Measurements from ENCODE around the gene SCN2A.
"Not testable (repeated sequence)": the region's sequence is repeated elsewhere in the genome, so short reads cannot be mapped to it uniquely, and the experiment has no call there.

Gene SCN2A

DNA sequence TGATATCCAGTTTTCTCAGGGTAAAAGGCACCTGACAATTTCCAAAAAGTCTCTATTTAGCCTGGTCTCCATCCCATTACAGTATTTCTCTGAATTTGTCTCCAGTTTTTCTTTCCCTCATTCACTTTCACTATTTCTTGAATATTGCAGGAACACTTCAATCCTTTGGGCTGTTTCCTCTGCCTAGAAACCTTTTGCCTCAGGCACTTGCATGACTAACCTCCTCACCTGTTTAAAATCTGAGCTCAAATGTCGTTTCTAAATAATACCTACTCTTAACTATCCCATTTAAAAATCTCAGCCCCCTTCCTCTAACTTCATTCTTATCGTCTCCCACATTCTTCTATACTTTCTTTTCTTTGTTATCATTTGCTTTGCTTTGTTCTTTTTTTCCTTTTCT lies 9.0 kb downstream of the SCN2A start:
- Histone ChIP-seq H3K36me3 (ENCODE audit: control insufficient read depth in 5 of 5, insufficient read depth in 5 of 5, low read length in 5 of 5) (no peaks in the 10 kb centered on the region), H3K4me1 (ENCODE audit: control insufficient read depth in 5 of 5, insufficient read depth in 5 of 5, low read length in 5 of 5) (no peaks in the 10 kb centered on the region), H3K27me3 (ENCODE audit: control insufficient read depth in 5 of 5, insufficient read depth in 4 of 5, low read length in 5 of 5) (no peaks in the 10 kb centered on the region), H3K4me3 (ENCODE audit: low read depth in 1 of 5, low read length in 5 of 5) (no peak overlapping the region), H3K9me3 (ENCODE audit: control insufficient read depth in 5 of 5, low read length in 5 of 5) (no peaks in the 10 kb centered on the region), H3K9ac (ENCODE audit: low read length in 5 of 5) (no peak overlapping the region), H3K27ac (ENCODE audit: low read depth, low read length) (no peak overlapping the region)

DNA sequence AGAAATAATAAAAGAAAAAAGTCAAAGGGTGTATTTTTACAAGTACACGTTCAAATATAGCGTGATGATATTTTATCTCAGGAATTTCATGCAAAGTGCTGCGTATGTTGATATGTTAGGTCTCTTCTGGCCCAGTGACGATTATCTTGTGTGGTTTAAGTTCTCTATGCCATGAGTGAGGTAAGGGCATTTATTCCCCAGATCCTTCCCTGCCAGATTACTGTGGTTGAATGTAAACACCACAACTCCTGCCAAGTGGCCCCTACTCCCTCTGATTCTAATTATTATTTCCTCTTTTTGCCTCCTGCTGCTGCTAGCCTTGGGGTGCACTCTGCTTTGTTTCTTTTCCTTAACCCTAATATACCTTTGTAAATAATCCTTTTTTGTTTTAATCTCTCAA lies 12.2 kb downstream of the SCN2A start:
- Histone ChIP-seq H3K4me1 (ENCODE audit: control insufficient read depth in 5 of 5, insufficient read depth in 5 of 5, low read length in 5 of 5) (no peaks in the 10 kb centered on the region), H3K27me3 (ENCODE audit: control insufficient read depth in 5 of 5, insufficient read depth in 4 of 5, low read length in 5 of 5) (no peaks in the 10 kb centered on the region), H3K36me3 (ENCODE audit: control insufficient read depth in 5 of 5, insufficient read depth in 5 of 5, low read length in 5 of 5) (no peaks in the 10 kb centered on the region), H3K27ac (ENCODE audit: low read depth, low read length) (no peak overlapping the region), H3K4me3 (ENCODE audit: low read depth in 1 of 5, low read length in 5 of 5) (no peak overlapping the region), H3K9ac (ENCODE audit: low read length in 5 of 5) (no peak overlapping the region), H3K9me3 (ENCODE audit: control insufficient read depth in 5 of 5, low read length in 5 of 5) (no peaks in the 10 kb centered on the region)

DNA sequence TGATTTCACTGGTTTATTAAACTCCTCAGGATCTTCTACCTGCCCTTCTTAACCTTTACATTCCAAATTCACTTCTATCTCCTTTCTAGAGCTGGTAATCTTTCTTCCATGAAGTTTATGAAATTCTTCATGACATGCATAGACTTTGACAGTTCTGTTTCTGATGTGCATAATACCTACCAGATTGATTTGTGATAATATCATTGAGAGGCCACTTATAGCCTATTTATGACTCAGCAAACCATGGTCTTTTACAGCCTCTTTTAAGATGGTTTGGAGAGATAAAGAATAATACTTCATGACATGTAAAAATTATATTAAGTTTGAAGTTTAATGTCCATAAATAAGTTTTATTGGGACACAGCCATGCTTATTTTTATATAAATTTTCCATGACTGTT lies 14.0 kb downstream of the SCN2A start:
- no peak overlapping the region for H3K27ac ChIP-seq (ENCODE audit: low read depth, low read length)
- H3K9me3 ChIP-seq (ENCODE audit: control insufficient read depth in 5 of 5, low read length in 5 of 5), result no peaks in the 10 kb centered on the region
- H3K9ac ChIP-seq (ENCODE audit: low read length in 5 of 5), result no peak overlapping the region
- no peaks in the 10 kb centered on the region for H3K4me1 ChIP-seq (ENCODE audit: control insufficient read depth in 5 of 5, insufficient read depth in 5 of 5, low read length in 5 of 5)
- no peaks in the 10 kb centered on the region for H3K27me3 ChIP-seq (ENCODE audit: control insufficient read depth in 5 of 5, insufficient read depth in 4 of 5, low read length in 5 of 5)
- H3K36me3 ChIP-seq (ENCODE audit: control insufficient read depth in 5 of 5, insufficient read depth in 5 of 5, low read length in 5 of 5), result no peaks in the 10 kb centered on the region
- H3K4me3 ChIP-seq (ENCODE audit: low read depth in 1 of 5, low read length in 5 of 5), result no peak overlapping the region

DNA sequence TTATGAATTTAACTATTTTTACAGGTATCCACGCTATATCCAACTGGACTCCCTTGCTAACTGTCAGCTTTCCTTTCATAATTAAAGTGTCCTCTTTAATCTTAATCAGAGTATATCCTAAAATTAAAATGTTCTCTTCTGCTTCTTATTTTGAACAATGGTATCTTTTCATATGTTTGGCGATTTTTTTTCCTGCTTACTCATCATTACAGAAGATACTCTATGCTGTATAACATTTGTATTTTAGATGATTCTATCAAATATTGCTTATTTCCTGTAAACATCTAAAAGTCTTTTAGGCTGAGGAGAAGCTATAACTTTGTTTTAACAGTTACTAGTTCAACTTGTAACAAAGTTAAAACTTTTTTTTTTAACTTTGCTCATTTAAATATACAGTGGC lies 17.4 kb downstream of the SCN2A start:
- H3K4me3 ChIP-seq (ENCODE audit: low read depth in 1 of 5, low read length in 5 of 5), result no peak overlapping the region
- no peaks in the 10 kb centered on the region for H3K4me1 ChIP-seq (ENCODE audit: control insufficient read depth in 5 of 5, insufficient read depth in 5 of 5, low read length in 5 of 5)
- no peaks in the 10 kb centered on the region for H3K27me3 ChIP-seq (ENCODE audit: control insufficient read depth in 5 of 5, insufficient read depth in 4 of 5, low read length in 5 of 5)
- H3K27ac ChIP-seq (ENCODE audit: low read depth, low read length), result no peak overlapping the region
- H3K36me3 ChIP-seq (ENCODE audit: control insufficient read depth in 5 of 5, insufficient read depth in 5 of 5, low read length in 5 of 5), result no peaks in the 10 kb centered on the region
- no peaks in the 10 kb centered on the region for H3K9me3 ChIP-seq (ENCODE audit: control insufficient read depth in 5 of 5, low read length in 5 of 5)
- no peak overlapping the region for H3K9ac ChIP-seq (ENCODE audit: low read length in 5 of 5)

DNA sequence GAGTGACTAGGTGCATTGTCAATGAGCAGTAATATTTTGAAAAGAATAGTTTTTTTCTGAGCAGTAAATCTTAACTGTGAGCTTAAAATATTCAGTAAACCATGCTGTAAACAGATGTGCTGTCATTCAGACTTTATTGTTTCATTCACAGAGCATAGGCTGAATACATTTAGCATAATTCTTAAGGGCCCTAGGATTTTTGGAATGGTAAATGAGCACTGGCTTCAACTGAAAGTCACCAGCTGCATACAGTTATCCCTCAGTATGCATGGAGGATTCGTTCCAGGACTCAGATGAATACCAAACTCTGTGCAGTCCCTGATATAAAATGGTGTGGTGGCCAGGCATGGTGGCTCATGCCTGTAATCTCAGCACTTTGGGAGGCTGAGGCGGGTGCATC lies 21.1 kb downstream of the SCN2A start:
- H3K9ac ChIP-seq (ENCODE audit: low read length in 5 of 5); H3K27me3 ChIP-seq (ENCODE audit: control insufficient read depth in 5 of 5, insufficient read depth in 4 of 5, low read length in 5 of 5); H3K36me3 ChIP-seq (ENCODE audit: control insufficient read depth in 5 of 5, insufficient read depth in 5 of 5, low read length in 5 of 5); H3K9me3 ChIP-seq (ENCODE audit: control insufficient read depth in 5 of 5, low read length in 5 of 5); H3K4me3 ChIP-seq (ENCODE audit: low read depth in 1 of 5, low read length in 5 of 5); H3K27ac ChIP-seq (ENCODE audit: low read depth, low read length); H3K4me1 ChIP-seq (ENCODE audit: control insufficient read depth in 5 of 5, insufficient read depth in 5 of 5, low read length in 5 of 5): not testable (repeated sequence)

DNA sequence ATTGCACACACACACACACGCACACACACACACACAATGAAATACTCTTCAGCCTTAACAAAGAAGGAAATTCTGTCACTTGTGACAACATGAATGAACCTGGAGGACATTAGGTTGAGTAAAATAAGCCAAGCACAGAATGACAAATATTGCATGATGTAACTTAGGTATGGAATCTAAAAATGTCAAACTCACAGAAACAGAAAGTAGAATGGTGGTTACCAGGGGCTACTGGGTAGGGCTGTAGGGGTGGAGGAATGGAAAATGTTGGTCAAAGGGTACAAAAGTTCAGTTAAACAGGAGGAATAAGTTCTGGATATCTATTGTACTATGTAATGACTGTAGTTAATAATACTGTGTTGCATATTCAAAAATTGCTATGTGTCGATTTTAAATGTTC lies 29.5 kb downstream of the SCN2A start:
- no peaks in the 10 kb centered on the region for H3K4me1 ChIP-seq (ENCODE audit: control insufficient read depth in 5 of 5, insufficient read depth in 5 of 5, low read length in 5 of 5)
- no peak overlapping the region for H3K4me3 ChIP-seq (ENCODE audit: low read depth in 1 of 5, low read length in 5 of 5)
- no peak overlapping the region for H3K27ac ChIP-seq (ENCODE audit: low read depth, low read length)
- no peak overlapping the region for H3K9ac ChIP-seq (ENCODE audit: low read length in 5 of 5)
- no peaks in the 10 kb centered on the region for H3K9me3 ChIP-seq (ENCODE audit: control insufficient read depth in 5 of 5, low read length in 5 of 5)
- H3K27me3 ChIP-seq (ENCODE audit: control insufficient read depth in 5 of 5, insufficient read depth in 4 of 5, low read length in 5 of 5), result no peaks in the 10 kb centered on the region
- H3K36me3 ChIP-seq (ENCODE audit: control insufficient read depth in 5 of 5, insufficient read depth in 5 of 5, low read length in 5 of 5), result no peaks in the 10 kb centered on the region

DNA sequence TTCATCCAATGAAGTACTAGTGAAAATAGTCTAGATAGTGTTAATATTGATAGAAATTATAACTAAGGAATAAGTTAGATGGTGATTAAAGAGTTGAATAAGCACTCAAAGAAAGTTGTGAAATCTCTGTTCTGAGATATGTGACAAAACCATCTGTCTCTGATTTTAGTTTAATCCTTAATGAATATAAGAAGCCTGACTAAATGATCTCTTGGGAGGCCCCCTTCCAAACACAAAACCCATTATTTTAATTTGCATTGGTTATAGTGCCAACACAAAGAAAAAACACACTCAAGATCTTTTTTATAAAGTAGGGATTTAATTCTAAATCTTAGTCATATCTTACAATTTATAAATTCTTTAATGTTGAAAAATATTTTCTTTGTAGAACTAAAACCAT lies 34.0 kb downstream of the SCN2A start:
- Histone ChIP-seq H3K4me3 (ENCODE audit: low read depth in 1 of 5, low read length in 5 of 5) (no peak overlapping the region), H3K4me1 (ENCODE audit: control insufficient read depth in 5 of 5, insufficient read depth in 5 of 5, low read length in 5 of 5) (peaks cover 0 to 9% (median 4%) of the 10 kb centered on the region in 5 donors), H3K27ac (ENCODE audit: low read depth, low read length) (no peak overlapping the region), H3K36me3 (ENCODE audit: control insufficient read depth in 5 of 5, insufficient read depth in 5 of 5, low read length in 5 of 5) (no peaks in the 10 kb centered on the region), H3K9ac (ENCODE audit: low read length in 5 of 5) (no peak overlapping the region), H3K9me3 (ENCODE audit: control insufficient read depth in 5 of 5, low read length in 5 of 5) (no peaks in the 10 kb centered on the region), H3K27me3 (ENCODE audit: control insufficient read depth in 5 of 5, insufficient read depth in 4 of 5, low read length in 5 of 5) (no peaks in the 10 kb centered on the region)

DNA sequence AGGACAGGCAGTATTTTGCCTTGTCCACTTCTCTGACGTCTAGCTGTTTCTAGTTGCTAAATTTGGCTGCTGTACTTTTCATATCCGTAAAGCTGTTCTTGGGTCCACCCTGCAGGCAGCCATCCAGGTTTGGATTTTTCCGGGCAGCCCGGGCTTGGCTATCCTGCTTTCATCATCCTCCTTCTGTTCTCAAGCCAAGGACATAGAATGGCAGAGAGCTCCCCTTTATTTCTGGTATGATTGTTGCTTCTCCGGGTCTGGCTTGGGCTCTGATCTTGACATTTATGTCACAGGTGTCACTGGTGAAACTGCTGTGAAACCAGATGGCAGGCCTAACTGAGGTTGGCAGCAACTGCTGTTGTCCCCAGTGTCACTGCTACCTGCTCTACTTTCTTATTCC lies 35.5 kb downstream of the SCN2A start:
- Histone ChIP-seq H3K9me3 (ENCODE audit: control insufficient read depth in 5 of 5, low read length in 5 of 5) (no peaks in the 10 kb centered on the region), H3K9ac (ENCODE audit: low read length in 5 of 5) (no peak overlapping the region), H3K4me3 (ENCODE audit: low read depth in 1 of 5, low read length in 5 of 5) (no peak overlapping the region), H3K36me3 (ENCODE audit: control insufficient read depth in 5 of 5, insufficient read depth in 5 of 5, low read length in 5 of 5) (no peaks in the 10 kb centered on the region), H3K27me3 (ENCODE audit: control insufficient read depth in 5 of 5, insufficient read depth in 4 of 5, low read length in 5 of 5) (no peaks in the 10 kb centered on the region), H3K4me1 (ENCODE audit: control insufficient read depth in 5 of 5, insufficient read depth in 5 of 5, low read length in 5 of 5) (peaks cover 0 to 9% (median 4%) of the 10 kb centered on the region in 5 donors), H3K27ac (ENCODE audit: low read depth, low read length) (no peak overlapping the region)

DNA sequence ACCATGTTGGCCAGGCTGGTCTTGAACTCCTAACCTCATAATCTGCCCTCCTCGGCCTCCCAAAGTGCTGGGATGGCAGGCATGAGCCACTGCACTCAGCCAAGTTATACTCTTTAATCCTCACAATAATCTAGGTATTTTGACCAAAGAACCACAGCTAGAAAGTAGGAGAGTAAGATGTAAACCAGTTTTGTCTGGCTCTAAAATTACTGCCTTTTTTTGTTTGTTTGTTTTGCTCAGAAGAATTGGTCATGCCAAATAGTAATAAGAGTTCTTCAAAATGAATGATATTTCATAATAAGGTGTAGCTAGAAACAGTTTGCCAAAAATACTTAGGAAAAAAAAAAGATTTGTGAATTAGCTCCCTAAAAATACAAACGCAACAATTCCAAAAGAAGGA lies 36.7 kb downstream of the SCN2A start:
- Histone ChIP-seq H3K9ac (ENCODE audit: low read length in 5 of 5) (no peak overlapping the region), H3K4me3 (ENCODE audit: low read depth in 1 of 5, low read length in 5 of 5) (no peak overlapping the region), H3K27me3 (ENCODE audit: control insufficient read depth in 5 of 5, insufficient read depth in 4 of 5, low read length in 5 of 5) (no peaks in the 10 kb centered on the region), H3K27ac (ENCODE audit: low read depth, low read length) (no peak overlapping the region), H3K36me3 (ENCODE audit: control insufficient read depth in 5 of 5, insufficient read depth in 5 of 5, low read length in 5 of 5) (no peaks in the 10 kb centered on the region), H3K4me1 (ENCODE audit: control insufficient read depth in 5 of 5, insufficient read depth in 5 of 5, low read length in 5 of 5) (peaks cover 0 to 9% (median 4%) of the 10 kb centered on the region in 5 donors), H3K9me3 (ENCODE audit: control insufficient read depth in 5 of 5, low read length in 5 of 5) (no peaks in the 10 kb centered on the region)

DNA sequence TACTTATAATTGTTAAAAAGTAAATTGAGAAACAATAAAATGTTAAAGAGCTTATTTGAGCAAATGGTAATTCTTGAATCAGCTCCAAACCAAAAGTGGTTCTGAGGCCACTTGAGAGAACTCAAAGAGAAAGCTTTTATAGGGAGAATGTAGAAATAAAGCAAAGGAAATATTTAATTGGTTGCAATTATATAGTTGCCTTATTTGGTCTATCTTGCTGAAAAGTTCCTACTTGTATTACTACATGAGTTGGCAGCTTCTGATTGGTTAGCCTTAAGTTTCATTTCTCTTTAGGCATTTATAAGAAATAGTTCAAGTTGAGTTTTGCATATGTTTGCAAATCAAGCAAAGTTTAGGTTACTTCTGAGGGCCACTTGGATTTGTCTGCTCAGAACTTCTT lies 38.1 kb downstream of the SCN2A start:
- no peak overlapping the region for H3K4me3 ChIP-seq (ENCODE audit: low read depth in 1 of 5, low read length in 5 of 5)
- peaks cover 0 to 9% (median 4%) of the 10 kb centered on the region in 5 donors for H3K4me1 ChIP-seq (ENCODE audit: control insufficient read depth in 5 of 5, insufficient read depth in 5 of 5, low read length in 5 of 5)
- H3K27me3 ChIP-seq (ENCODE audit: control insufficient read depth in 5 of 5, insufficient read depth in 4 of 5, low read length in 5 of 5), result no peaks in the 10 kb centered on the region
- H3K9me3 ChIP-seq (ENCODE audit: control insufficient read depth in 5 of 5, low read length in 5 of 5), result no peaks in the 10 kb centered on the region
- no peak overlapping the region for H3K27ac ChIP-seq (ENCODE audit: low read depth, low read length)
- no peaks in the 10 kb centered on the region for H3K36me3 ChIP-seq (ENCODE audit: control insufficient read depth in 5 of 5, insufficient read depth in 5 of 5, low read length in 5 of 5)
- no peak overlapping the region for H3K9ac ChIP-seq (ENCODE audit: low read length in 5 of 5)

All from subcutaneous abdominal adipose tissue (tissue), 5 donors.